ENCODE measurements around the gene C1S.

- TF ChIP-seq CTCF (IDR thresholded peaks at IDR 0.05; ENCODE audit: low read depth, low read length): no peak
- TF ChIP-seq EZH2phosphoT487 (IDR thresholded peaks at IDR 0.05; ENCODE audit: low read depth): no peak
Observed at GRCh38 chr12:7073946-7074345, 13.4 kb downstream of the C1S start.
